WTC11 (cell line): ENCODE measurements around the gene TPX2.

Source experiments
- TF ChIP-seq, protein P1 (sequence below): fragments of 200-600 bp; IDR thresholded peaks from 2 replicates; pipeline ENCODE4 v1.8.0; 2022; ENCODE audit warnings: antibody characterized with exemption
- TF ChIP-seq, protein P2 (sequence below): sonication (generic); formaldehyde crosslinking; IDR thresholded peaks from 2 replicates; pipeline ENCODE4 v1.8.0; 2022; ENCODE audit warnings: mild to moderate bottlenecking, missing genetic modification reagents

DNA sequence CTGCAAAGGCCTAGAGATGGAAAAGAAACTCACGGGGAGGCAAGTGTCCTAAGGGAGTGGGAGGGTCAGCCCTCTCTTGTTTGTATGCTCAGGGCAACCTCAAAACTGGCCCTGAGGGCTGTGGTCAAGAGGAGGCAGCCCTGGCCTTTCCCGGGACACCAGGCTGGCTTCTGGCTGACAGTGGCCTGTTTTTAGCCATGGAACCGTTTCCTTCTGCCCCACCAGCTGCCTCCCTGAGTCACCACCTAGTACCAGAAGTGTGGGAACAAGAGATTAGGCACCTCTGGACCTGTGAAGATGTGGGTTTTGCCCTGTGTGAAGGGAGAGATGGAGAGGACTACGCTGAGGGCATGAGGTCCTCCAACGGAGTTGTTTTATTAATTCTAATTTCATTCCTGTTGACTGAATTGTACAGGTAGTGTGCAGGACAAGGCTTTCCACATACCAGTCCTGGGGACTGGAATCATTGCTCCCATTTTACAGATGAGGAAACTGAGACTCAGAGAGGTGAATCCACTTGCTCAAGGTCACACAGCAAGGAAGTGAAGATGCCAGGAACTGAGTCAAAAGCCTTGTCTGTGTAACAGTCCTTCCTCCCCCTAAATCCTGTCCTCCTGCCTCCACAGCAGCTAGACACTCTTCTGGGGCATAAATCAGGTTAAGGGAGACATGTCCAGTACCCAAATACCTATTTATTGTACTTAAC lies 100.8 kb downstream of the TPX2 start:
- TF ChIP-seq, protein P1, sequence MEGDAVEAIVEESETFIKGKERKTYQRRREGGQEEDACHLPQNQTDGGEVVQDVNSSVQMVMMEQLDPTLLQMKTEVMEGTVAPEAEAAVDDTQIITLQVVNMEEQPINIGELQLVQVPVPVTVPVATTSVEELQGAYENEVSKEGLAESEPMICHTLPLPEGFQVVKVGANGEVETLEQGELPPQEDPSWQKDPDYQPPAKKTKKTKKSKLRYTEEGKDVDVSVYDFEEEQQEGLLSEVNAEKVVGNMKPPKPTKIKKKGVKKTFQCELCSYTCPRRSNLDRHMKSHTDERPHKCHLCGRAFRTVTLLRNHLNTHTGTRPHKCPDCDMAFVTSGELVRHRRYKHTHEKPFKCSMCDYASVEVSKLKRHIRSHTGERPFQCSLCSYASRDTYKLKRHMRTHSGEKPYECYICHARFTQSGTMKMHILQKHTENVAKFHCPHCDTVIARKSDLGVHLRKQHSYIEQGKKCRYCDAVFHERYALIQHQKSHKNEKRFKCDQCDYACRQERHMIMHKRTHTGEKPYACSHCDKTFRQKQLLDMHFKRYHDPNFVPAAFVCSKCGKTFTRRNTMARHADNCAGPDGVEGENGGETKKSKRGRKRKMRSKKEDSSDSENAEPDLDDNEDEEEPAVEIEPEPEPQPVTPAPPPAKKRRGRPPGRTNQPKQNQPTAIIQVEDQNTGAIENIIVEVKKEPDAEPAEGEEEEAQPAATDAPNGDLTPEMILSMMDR, result no peak
- TF ChIP-seq, protein P2, sequence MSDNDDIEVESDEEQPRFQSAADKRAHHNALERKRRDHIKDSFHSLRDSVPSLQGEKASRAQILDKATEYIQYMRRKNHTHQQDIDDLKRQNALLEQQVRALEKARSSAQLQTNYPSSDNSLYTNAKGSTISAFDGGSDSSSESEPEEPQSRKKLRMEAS (CRISPR knock-in tag), result no peak
